ENCODE results near the gene WNT2B. TPM values are rescaled to one million over a fixed set of nuclear protein-coding genes. Genes with fewer than 3 reads are reported as not detected.

The WNT2B gene
- total and polyA plus RNA-seq, 2 of the 8 experiments (the other 6 are each of a cell fraction or from before 2014, with no cell fraction given): 0.33 to 2.0 TPM

DNA sequence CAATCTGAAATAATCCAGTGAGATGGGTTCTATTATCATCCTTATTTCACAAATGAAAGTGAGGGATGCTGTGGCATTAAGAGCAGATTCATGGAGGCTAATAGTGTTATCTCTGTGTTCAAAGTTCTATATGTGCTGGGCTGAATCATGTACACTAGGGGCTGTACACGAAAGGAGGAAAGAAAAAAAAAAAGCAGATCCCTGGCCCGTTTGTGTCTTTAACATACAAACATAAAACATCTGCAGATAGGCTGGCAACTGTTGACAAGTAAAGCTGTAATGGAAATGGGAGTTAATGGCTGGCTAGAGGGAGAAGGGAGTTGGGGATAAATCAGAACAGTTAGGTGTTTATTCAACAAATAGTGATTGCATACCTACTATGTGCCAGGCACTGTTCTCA lies 3.1 kb downstream of the WNT2B start:
- H4K20me1 ChIP-seq (replicated peaks in 1 of 2; ENCODE audit: control insufficient read depth in 1 of 2, insufficient read depth in 2 of 2, low read length in 2 of 2): no peaks in the 10 kb centered on the region
- WGBS, 2 experiments (ENCODE audit: extremely low coverage in 1 of 2, insufficient coverage in 1 of 2, insufficient read length in 1 of 2, insufficient replicate concordance in 2 of 2, low coverage in 1 of 2, low lambda C conversion rate in 2 of 2, missing lambda C conversion rate in 1 of 2): 73% methylated on average over 2 of the region's 2 CpGs; no CpG with 5 or more reads in 1 of the 2 experiments
- H3K14ac ChIP-seq (ENCODE audit: insufficient read length): no peak overlapping the region
- no peak overlapping the region for H3K27ac ChIP-seq (ENCODE audit: low read depth, low read length)
- no peak overlapping the region for H3K4ac ChIP-seq (replicated peaks; ENCODE audit: insufficient read length, low read depth, low read length)
- ChIA-PET CTCF (ENCODE audit: partially characterized antibody) (interaction anchor here (0.6 to 6.4 kb wide), 6 partner anchors 10 to 123 kb away, joined by 3 to 28 read pairs (median 4); no protein-coding TSS in a partner anchor), POLR2A (ENCODE audit: partially characterized antibody) (interaction anchor here (2.2 kb wide), 1 partner anchor 12 kb away, joined by 9 read pairs; no protein-coding TSS in a partner anchor)
- no peak overlapping the region for H4K91ac ChIP-seq (replicated peaks; ENCODE audit: insufficient read length, low read length)
- H2BK15ac ChIP-seq (ENCODE audit: low read length): no peak overlapping the region
- FAIRE-seq (no peak), DNase-seq (ENCODE audit: low read depth in 1 of 2, low spot score in 2 of 2) (no peak)
- H3K36me3 ChIP-seq (ENCODE audit: control insufficient read depth in 2 of 4, insufficient read depth in 4 of 4, low read length in 3 of 4): no peaks in the 10 kb centered on the region; a peak in 1 of 8 replicates
- no peak overlapping the region for H4K5ac ChIP-seq (ENCODE audit: insufficient read length, low read depth, low read length)
- H3K18ac ChIP-seq (ENCODE audit: extremely low read depth, low read length): no peak overlapping the region
- H3K4me2 ChIP-seq (ENCODE audit: insufficient read depth in 1 of 2, low read depth in 2 of 2, low read length in 2 of 2): no peak overlapping the region
- no peak overlapping the region for H2BK20ac ChIP-seq (ENCODE audit: low read length)
- H3K9me3 ChIP-seq (ENCODE audit: insufficient read depth in 2 of 2, low read depth in 1 of 2, low read length in 1 of 2): no peaks in the 10 kb centered on the region
- H2AK5ac ChIP-seq (ENCODE audit: low read depth, low read length): no peak overlapping the region
- H3K56ac ChIP-seq (replicated peaks; ENCODE audit: insufficient read length, low read depth, low read length): no peak overlapping the region
- no peak overlapping the region for H3K23ac ChIP-seq (ENCODE audit: insufficient read length)
- H3K23me2 ChIP-seq (ENCODE audit: low read depth, low read length): peaks cover 17% of the 10 kb centered on the region
- no peaks in the 10 kb centered on the region for H3K79me2 ChIP-seq (ENCODE audit: control insufficient read depth in 1 of 2, insufficient read depth in 2 of 2, low read length in 2 of 2)
- no peak overlapping the region for H3K4me3 ChIP-seq (ENCODE audit: extremely low read depth in 1 of 4, insufficient read depth in 2 of 4, low read depth in 3 of 4, low read length in 4 of 4)
- peaks cover 0 to 18% (median 9%) of the 10 kb centered on the region in 4 experiments; a peak in 5 of 7 replicates for H3K4me1 ChIP-seq (replicated peaks in 1 of 4; ENCODE audit: control insufficient read depth in 3 of 4, insufficient read depth in 4 of 4, low read length in 3 of 4)
- no peak overlapping the region for H2BK5ac ChIP-seq (ENCODE audit: low read depth, low read length)
- no peak overlapping the region for H4K8ac ChIP-seq (ENCODE audit: extremely low read depth, insufficient read depth, low read length)
- H2BK12ac ChIP-seq (ENCODE audit: low read depth, low read length): no peak overlapping the region
- no peak overlapping the region for H2BK120ac ChIP-seq (replicated peaks; ENCODE audit: low read depth, low read length)
- H3K9ac ChIP-seq (replicated peaks in 1 of 4; ENCODE audit: extremely low read depth in 1 of 4, low read depth in 3 of 4, low read length in 3 of 4): no peak overlapping the region
- H2AFZ ChIP-seq (ENCODE audit: low read length): no peak overlapping the region
- no peaks in the 10 kb centered on the region for H3K79me1 ChIP-seq (ENCODE audit: low read depth, low read length)
- H3K27me3 ChIP-seq (replicated peaks in 1 of 4; ENCODE audit: control insufficient read depth in 3 of 4, extremely low read depth in 1 of 4, insufficient read depth in 3 of 4, low read length in 3 of 4): peaks cover 26 to 62% (median 49%) of the 10 kb centered on the region in 4 experiments
- TF ChIP-seq CBX8 (IDR thresholded peaks at IDR 0.05; ENCODE audit: borderline replicate concordance, low read depth, low read length): no peak
- TF ChIP-seq SUZ12 (IDR thresholded peaks at IDR 0.05; ENCODE audit: low read length): no peak
- no peak for TF ChIP-seq NANOG (IDR thresholded peaks at IDR 0.05; ENCODE audit: insufficient read depth, low read depth, low read length, poor library complexity, severe bottlenecking)
- no peak for TF ChIP-seq EGR1 (IDR thresholded peaks at IDR 0.05; ENCODE audit: borderline replicate concordance, low read depth, low read length)
- TF ChIP-seq EP300 (IDR thresholded peaks at IDR 0.05; ENCODE audit: borderline replicate concordance in 1 of 2, low read depth in 2 of 2, low read length in 2 of 2): no peak
- no peak for TF ChIP-seq GABPA (IDR thresholded peaks at IDR 0.05; ENCODE audit: borderline replicate concordance, insufficient read depth, low read length)
- TF ChIP-seq EZH2 (IDR thresholded peaks at IDR 0.05; ENCODE audit: low read depth, low read length, severe bottlenecking): no peak
- no peak for TF ChIP-seq MAFK (IDR thresholded peaks at IDR 0.05; ENCODE audit: low read depth, low read length)
- TF ChIP-seq POLR2A (IDR thresholded peaks at IDR 0.05; ENCODE audit: control extremely low read depth in 1 of 2, low read depth in 2 of 2, low read length in 2 of 2): no peak
- TF ChIP-seq KDM5A (IDR thresholded peaks at IDR 0.05; ENCODE audit: low read length): no peak
- TF ChIP-seq CHD1 (IDR thresholded peaks at IDR 0.05; ENCODE audit: low read depth, low read length): no peak
- TF ChIP-seq SAP30 (IDR thresholded peaks at IDR 0.05; ENCODE audit: insufficient read depth, insufficient replicate concordance, low read length): no peak
- TF ChIP-seq SRF (IDR thresholded peaks at IDR 0.05; ENCODE audit: low read depth, low read length): no peak
